Upper lobe of left lung (tissue), 4 donors: ENCODE results near the gene KLHDC10.

Source experiments
- CTCF ChIP-seq, 6 experiments: fragments of 450-650 bp in 4 of 6; fragments of 200-600 bp in 2 of 6; sonication (generic) in 2 of 6; IDR thresholded peaks; one replicate each; pipeline ENCODE4 v1.5.1; 2016 to 2019; ENCODE audit warnings: antibody characterized with exemption in 6 of 6
- POLR2A ChIP-seq, 4 donors: fragments of 450-650 bp; IDR thresholded peaks; one replicate each; pipeline ENCODE4 v1.5.1; 2016 to 2017; ENCODE audit warnings: antibody characterized with exemption in 4 of 4, mild to moderate bottlenecking in 2 of 4

GRCh38 chr7:130102588-130102987 lies 32.3 kb downstream of the KLHDC10 start:
- TF ChIP-seq POLR2A (IDR thresholded peaks at IDR 0.05) (no peak), CTCF (IDR thresholded peaks at IDR 0.05) (no peak)
